MM.1S (cell line): Measurements from ENCODE around the gene ITM2B.

Source experiments
- EZH2phosphoT487 ChIP-seq: fragments of 300-600 bp; sonication (generic); IDR thresholded peaks from 2 replicates; pipeline ENCODE4 v1.6.1; 2018; ENCODE audit warnings: antibody characterized with exemption, low read length
- TF ChIP-seq, protein P1 (sequence below): fragments of 300-600 bp; sonication (generic); IDR thresholded peaks from 2 replicates; pipeline ENCODE4 v1.5.1; 2016; ENCODE audit warnings: antibody characterized with exemption, low read length, mixed read lengths

DNA sequence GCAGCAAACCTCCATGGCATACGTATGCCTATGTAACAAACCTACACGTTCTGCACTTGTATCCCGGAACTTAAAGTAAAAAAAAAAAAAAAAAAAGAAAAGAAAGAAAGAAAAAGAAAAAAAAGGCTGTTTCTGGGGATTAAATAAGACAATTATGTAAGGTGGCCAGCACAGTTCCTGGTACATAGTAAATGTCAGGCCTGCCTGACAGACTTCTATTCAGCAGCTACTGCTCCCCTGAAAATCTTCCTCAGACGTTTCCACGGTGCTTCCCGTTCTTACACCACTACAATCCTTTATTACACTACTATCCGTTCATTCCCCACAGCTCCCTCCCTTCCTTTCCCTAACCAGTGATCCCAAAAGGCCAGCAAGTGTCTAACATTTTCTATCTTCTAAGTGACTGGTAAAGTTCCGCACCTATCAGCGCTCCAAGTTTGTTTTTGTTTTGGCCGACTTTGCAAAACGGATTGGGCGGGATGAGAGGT, 69.9 kb downstream of the ITM2B start:
- TF ChIP-seq, protein P1, sequence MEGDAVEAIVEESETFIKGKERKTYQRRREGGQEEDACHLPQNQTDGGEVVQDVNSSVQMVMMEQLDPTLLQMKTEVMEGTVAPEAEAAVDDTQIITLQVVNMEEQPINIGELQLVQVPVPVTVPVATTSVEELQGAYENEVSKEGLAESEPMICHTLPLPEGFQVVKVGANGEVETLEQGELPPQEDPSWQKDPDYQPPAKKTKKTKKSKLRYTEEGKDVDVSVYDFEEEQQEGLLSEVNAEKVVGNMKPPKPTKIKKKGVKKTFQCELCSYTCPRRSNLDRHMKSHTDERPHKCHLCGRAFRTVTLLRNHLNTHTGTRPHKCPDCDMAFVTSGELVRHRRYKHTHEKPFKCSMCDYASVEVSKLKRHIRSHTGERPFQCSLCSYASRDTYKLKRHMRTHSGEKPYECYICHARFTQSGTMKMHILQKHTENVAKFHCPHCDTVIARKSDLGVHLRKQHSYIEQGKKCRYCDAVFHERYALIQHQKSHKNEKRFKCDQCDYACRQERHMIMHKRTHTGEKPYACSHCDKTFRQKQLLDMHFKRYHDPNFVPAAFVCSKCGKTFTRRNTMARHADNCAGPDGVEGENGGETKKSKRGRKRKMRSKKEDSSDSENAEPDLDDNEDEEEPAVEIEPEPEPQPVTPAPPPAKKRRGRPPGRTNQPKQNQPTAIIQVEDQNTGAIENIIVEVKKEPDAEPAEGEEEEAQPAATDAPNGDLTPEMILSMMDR, result no peak
- TF ChIP-seq EZH2phosphoT487, result no peak
